ENCODE results near the gene WASHC2A.
"Not testable (repeated sequence)": the region's sequence is repeated elsewhere in the genome, so short reads cannot be mapped to it uniquely, and the experiment has no call there.

Gene WASHC2A, protein sequence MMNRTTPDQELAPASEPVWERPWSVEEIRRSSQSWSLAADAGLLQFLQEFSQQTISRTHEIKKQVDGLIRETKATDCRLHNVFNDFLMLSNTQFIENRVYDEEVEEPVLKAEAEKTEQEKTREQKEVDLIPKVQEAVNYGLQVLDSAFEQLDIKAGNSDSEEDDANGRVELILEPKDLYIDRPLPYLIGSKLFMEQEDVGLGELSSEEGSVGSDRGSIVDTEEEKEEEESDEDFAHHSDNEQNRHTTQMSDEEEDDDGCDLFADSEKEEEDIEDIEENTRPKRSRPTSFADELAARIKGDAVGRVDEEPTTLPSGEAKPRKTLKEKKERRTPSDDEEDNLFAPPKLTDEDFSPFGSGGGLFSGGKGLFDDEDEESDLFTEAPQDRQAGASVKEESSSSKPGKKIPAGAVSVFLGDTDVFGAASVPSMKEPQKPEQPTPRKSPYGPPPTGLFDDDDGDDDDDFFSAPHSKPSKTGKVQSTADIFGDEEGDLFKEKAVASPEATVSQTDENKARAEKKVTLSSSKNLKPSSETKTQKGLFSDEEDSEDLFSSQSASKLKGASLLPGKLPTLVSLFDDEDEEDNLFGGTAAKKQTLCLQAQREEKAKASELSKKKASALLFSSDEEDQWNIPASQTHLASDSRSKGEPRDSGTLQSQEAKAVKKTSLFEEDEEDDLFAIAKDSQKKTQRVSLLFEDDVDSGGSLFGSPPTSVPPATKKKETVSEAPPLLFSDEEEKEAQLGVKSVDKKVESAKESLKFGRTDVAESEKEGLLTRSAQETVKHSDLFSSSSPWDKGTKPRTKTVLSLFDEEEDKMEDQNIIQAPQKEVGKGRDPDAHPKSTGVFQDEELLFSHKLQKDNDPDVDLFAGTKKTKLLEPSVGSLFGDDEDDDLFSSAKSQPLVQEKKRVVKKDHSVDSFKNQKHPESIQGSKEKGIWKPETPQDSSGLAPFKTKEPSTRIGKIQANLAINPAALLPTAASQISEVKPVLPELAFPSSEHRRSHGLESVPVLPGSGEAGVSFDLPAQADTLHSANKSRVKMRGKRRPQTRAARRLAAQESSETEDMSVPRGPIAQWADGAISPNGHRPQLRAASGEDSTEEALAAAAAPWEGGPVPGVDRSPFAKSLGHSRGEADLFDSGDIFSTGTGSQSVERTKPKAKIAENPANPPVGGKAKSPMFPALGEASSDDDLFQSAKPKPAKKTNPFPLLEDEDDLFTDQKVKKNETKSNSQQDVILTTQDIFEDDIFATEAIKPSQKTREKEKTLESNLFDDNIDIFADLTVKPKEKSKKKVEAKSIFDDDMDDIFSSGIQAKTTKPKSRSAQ (N-terminal part only)

DNA sequence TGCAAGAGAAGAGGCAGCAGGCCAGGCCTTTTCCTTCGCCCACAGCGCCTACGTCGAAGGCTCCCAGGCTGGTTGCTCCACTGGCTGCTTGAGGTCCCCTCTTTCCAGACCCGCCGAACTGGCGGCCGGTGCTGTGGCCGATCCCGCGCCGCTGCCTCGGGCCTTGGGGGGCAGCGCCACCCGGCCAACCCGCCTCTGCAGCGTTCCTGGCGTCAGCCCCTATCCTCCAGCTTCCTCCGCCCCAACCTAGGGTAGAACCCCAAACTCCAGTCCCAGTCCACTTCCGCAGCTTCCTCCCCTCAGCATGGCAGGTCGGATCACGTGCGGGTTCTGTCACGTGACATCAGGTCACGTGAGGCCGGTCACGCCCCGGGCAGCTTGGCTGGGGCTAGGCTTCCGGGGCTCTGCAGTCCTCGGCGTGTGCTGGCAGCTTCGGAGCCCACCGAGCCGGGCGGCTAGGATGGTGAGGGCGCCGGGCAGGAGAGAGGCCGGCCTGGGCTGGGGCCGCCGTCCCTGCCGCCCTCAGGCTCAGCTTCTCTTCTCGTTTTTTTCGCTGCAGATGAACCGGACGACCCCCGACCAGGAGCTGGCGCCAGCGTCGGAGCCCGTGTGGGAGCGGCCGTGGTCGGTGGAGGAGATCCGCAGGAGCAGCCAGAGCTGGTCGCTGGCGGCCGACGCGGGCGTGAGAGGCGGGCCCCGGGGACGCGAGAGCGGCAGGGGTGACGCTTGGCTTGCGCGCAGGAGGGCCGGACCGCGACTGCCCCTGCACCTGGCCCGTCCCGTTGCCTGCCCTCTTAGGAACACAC, at the start of gene WASHC2A:
Gene WASHC2A (plus strand): TSS at position 409 of the 806 bp plus-strand sequence. CDS start 52 bp downstream, at position 461.
- in situ Hi-C loops (cut with HindIII; ENCODE audit: low sequenced_read_pairs), result not testable (repeated sequence)

DNA sequence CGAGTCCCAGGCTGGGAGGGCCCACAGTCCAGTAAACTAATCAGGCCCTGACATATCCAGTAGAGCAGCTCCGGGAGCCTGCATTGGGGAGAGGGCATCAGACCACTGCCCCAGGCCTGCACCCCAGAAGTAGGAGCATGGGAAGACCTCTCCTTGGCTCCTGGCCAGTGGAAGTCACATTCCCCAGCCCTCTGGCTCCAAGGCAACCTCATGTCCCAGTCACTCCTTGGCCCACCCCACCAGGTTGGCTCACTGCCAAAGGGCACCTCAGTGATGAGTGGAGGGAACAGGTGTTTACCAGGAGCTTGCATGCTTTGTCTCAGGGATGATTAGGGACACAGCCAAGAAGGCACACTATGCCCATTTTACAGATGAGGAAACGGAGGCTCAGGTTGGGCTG, 48.5 kb upstream of the WASHC2A start:
- in situ Hi-C loops (cut with HindIII; ENCODE audit: low sequenced_read_pairs), result not testable (repeated sequence)

DNA sequence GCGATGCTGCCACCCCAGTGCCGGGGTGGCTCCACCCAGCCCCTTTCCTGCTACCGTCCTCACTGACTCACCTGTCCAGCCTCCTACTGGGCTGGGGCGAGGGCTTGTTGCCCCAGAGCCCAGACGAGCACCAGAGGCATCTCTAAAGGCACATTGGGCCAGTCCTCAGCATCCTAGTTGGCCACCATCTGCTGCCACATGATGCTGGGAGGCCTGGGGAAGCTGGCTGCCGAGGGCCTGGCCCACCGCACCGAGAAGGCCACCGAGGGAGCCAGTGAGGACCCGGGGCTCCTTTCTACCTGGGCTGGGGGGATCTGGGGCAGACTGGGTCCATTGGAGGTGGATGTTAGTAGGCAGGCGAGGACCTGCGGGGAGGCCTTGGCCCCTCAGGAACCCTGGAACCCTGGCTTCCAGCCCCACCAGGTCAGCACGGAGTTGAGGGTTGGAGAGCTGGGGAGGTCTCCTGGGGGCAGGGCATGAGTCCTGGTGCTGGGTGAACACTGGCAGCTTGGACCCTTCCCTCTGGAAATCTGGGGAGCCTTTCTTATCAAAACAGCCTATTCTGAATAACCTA, 47.2 kb upstream of the WASHC2A start:
- in situ Hi-C loops (cut with HindIII; ENCODE audit: low sequenced_read_pairs), result not testable (repeated sequence)

DNA sequence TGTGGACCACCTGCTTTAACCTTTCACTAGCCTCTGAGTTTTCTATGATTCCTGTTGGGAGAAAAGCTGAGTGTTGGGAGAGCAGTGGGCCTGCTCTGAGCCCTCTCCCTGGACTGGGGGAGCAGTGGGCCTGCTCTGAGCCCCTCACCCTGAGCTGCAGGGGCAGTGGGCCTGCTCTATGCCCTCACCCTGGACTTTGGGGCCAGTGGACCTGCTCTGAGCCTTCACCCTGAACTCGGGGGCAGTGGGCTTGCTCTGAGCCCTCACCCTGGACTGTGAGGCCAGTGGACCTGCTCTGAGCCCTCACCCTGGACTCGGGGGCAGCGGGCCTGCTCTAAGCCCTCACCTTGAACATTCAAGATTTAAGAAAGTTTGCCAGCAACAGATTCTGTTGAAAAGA, 46.1 kb upstream of the WASHC2A start:
- in situ Hi-C loops (cut with HindIII; ENCODE audit: low sequenced_read_pairs), result no loop called here

DNA sequence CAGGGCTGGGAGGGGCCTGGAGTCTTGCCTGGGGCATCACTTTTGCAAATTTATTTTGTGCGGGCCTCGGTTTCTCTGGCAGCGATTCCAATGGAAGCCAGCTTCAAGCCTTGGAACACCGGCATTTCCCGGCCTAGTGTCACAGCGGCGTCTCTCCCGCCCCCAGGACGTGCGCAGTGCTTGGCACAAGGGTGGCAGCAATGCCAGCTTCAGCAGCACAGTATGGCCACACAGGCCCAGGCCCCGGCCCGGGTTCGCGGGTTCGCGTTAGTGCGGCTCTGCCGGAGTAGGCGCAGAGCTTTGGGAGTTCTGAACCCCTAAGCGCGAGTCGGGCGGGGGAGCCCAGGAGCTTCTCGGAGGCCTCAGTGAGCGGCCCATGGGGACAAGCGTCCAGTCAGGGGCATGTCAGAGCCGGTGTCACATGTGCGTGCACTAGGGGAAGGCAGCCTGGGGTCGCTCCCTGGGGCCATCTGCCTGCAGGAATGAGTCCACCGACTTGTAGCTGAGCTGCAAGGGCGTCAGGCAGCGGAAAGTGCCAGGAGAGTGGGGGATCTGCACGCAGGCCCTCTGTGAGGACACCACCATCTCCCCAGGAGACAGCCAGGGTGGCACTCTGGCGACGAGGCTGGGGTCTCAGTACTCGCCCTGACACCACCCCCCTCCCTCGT, 42.9 kb upstream of the WASHC2A start:
- in situ Hi-C loops (cut with HindIII; ENCODE audit: low sequenced_read_pairs), result not testable (repeated sequence)

DNA sequence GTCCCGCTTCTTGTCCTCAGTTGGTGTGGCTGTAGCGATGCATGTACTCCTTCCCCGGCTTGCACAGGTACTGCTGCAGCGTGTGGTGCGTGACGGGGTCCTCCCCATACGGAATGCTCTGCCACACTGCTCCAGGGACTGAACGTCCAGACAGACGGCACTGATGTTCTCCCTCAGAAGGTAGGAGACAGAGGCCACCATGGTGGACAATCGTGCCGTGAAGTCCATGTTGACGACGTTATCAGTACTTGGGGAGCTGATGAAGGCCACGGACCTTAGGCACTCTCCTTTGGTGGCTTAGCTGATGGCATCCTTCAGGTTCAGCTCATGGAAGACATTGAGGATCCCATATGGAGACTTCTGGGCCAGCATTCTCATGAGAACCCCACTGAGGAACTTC, 42.1 kb upstream of the WASHC2A start:
- in situ Hi-C loops (cut with HindIII; ENCODE audit: low sequenced_read_pairs), result no loop called here

DNA sequence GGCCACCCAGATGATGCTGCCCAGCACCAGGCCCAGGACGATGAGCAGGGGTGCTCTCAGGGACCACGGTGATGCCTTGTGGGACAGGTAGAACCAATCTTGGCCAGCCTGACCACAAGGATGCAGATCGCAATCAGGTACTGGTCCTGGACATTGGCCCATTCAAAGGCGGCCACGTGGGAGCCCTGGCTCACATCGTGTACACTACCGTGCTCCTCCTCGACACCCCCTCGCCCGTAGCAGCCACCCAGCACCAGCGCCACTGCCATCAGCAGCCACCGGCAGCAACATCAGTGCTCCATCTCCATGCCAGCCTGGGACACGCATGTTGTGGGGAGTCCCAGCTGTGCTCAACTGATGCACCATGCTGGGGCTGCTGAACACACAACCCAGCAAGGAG, 40.6 kb upstream of the WASHC2A start:
- in situ Hi-C loops (cut with HindIII; ENCODE audit: low sequenced_read_pairs), result no loop called here

DNA sequence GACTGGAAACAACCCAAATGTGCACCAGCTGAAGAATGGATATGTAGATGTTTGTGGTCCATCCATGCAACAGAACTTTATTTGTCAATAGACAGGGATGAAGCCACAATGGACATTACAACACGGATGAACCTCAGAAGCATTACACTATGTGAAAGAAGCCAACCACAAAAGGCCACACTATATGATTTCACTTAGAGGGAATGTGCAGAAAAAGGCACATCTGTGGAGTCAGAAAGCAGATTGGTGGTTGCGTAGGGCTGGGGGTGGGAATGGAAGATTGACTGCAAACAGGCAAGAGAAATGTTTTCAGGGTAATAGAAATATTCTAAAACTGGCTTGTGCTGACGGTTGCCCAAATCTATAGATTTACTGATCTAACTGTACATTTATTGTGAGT, 34.3 kb upstream of the WASHC2A start:
- in situ Hi-C loops (cut with HindIII; ENCODE audit: low sequenced_read_pairs), result no loop called here

DNA sequence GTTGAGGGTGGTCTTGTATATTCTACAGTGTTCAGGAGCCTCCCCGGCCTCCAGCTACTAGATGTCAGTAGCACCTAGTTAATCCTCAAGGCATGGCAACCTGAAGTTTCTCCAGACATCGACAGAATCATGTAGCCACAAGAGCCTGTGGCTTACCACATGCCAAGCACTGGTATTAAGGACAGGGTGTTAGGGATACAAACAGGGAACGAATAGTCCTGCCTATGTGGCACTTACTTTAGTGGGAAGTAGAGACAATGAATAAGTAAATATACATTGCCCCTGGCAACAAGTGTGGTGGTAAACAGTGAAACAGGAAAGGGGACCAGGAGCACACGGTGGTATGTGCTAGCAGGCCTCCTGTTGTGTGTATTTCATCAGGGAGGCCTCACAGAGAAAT, 32.4 kb upstream of the WASHC2A start:
- in situ Hi-C loops (cut with HindIII; ENCODE audit: low sequenced_read_pairs), result not testable (repeated sequence)

DNA sequence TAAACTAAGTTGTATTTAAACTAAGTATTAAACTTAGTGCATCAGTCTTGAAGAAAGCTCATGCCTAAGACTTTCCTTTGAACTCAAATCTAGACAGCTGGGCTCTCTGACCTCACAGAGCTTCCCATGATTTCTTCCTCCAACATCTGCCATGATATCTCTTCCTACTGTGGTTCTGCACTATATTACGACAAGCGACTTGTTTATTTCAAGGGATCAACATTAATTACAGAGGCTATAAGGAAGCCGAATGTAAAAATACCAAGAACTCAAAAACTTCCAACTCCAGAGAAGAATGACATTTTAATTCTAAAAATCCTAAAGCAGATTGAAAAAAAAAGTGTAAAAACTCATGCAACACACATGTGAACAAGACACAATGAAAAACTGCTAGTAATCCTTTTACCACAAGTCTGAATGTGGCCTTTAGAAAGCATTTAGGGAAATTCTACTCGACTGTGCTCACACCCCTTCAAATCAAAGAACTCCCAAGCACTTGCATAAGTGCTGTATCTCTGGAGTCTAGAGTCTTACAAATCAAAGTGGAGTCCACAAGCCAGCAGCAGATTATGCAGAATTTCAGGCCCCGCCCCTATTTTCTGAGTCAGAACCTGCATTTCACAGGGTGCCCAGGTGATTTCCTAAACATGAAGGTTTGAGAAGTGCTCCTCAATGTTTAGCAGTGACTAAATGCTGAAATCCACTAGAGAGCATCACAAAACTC, 22.7 kb upstream of the WASHC2A start:
- in situ Hi-C loops (cut with HindIII; ENCODE audit: low sequenced_read_pairs), result no loop called here

DNA sequence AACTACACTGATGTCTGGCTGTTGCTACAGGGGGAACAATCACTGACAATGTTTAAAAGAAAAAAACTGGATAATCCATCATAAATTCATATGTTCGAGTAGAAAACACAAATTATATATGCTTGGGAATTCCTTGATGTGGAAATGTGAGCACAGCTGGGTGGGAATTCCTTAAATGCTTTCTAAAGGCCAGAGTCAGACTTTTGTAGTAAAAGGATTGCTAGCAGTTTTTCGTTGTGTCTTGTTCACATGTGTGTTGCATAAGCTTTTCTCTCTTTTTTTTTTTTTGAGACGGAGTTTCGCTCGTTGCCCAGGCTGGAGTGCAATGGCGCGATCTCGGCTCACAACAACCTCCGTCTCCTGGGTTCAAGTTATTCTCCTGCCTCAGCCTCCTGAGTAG, 21.3 kb upstream of the WASHC2A start:
- in situ Hi-C loops (cut with HindIII; ENCODE audit: low sequenced_read_pairs), result not testable (repeated sequence)

DNA sequence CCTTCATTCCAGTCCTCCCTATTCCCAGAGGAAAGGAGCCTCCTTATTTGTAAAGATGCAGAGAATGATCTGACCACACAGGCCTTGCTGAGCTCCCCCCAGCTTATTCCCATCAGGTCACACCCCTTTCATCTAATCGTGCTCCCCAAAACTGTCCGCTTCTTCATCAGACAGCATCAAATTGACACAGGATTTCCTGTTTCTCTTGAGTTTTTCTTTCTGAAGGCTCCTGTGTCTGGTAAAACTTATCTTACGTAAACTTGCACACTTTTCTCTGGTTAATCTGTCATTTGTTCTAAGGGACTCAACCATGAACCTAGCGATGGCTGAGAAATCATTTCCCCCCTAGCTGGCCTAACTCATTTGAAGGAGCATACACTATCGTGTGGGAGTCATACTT, 20.2 kb upstream of the WASHC2A start:
- in situ Hi-C loops (cut with HindIII; ENCODE audit: low sequenced_read_pairs), result not testable (repeated sequence)

DNA sequence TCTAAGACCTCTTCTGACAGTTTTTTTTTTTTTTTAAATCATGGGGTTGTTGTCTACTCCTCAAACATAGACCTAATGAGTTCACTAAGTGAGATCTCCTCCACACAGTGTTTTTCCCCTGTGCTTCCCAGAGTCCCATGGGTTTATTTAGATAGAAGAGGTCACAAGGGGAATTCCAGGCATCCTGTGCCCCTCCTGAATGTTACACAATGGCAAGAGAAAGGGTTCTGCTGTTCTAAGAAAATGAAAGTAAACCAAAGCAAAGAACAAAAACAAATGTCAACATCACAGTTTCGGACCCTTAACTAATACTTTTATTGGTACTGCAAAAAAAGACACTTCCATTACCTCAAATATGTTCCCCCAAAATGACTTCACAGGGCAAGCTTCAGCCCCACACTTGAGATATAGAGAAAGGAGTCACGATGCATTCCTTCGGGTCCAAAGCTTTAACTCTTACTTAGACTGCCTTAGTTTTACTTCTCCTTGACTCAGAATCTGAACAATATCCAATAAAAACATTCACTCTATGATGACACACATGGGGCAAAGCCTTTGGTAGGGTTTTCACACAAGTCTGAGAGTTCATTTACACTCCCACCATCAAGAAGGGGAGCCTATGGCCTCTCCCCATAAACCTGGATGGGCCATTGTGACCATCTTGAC, 15.6 kb upstream of the WASHC2A start:
- in situ Hi-C loops (cut with HindIII; ENCODE audit: low sequenced_read_pairs), result not testable (repeated sequence)

DNA sequence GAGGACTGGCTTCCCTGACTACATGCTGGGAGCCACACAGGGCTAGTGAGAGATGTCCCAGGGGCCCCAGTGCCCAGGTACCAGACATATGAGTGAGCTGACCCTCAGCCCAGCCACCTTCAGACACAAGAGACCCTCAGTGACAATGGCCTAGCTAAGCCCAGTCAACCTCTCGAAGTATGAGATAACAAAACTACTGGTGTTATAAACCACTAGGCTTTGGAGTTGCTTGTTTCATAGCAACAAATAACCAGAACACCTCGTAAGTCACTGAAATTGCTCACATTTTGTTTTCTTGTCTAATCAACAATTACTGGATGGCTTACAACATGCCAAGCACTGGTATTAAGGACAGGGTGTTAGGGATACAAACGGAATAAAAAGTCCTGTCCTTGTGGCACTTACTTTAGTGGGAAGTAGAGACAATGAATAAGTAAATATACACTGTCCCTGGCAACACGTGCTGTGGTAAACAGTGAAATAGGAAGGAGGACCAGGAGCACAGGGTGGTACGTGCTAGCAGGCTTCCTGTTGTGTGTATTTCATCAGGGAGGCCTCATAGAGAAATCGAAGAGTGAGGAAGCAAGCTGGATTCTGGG, 14.9 kb upstream of the WASHC2A start:
- in situ Hi-C loops (cut with HindIII; ENCODE audit: low sequenced_read_pairs), result not testable (repeated sequence)

DNA sequence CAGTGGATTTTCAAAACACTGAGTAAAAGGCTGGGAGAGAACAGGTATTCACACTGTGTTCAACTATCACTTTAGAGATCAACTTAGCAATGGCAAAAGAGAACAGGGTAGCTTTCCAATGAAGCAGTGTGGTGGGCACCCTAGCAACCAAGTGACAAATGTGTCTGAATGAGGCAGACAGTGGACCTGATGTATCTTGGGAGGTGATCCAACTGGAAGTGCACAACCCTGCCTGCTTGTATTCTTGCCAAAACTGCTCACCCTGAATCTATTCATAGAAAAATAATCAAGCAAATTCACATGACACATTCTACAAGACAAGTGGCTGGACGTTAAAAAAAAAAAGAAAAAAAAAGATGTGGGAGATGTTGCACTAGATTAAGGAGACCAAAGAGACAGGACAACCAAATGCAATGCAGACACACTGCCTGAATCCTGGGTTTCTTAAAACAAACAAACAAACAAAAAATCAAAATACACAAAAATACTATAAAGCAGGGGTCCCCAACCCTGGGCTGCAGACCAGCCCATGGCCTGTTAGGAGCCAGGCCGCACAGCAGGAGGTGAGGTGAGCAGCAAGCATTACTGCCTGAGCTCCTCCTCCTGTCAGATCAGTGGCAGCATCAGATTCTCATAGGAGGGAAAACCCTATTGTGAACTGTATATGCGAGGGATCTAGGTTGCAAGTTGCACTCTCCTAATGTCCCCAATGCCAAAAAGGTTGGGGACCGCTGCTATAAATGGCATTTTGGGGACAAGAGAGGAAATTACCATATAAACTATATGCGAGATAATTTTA, 12.1 kb upstream of the WASHC2A start:
- in situ Hi-C loops (cut with HindIII; ENCODE audit: low sequenced_read_pairs), result not testable (repeated sequence)

DNA sequence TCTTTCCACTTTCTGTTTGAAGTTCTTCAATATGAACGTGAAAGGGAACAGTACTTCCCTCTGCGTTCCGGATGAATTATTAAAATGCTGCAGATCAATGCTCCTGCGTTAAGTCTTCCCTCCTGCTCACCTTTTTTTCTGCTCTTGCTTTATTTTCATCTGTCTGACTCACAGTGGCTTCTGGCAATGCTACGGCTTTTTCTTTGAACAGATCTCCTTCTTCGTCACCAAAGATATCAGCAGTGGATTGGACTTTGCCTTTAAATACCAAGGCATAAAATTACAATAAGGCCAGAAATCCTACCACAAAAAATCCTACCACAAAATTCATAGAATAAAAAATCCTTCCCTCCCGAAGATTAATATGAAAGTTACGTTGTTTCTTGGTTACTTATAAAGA, 11.1 kb upstream of the WASHC2A start:
- in situ Hi-C loops (cut with HindIII; ENCODE audit: low sequenced_read_pairs), result not testable (repeated sequence)

DNA sequence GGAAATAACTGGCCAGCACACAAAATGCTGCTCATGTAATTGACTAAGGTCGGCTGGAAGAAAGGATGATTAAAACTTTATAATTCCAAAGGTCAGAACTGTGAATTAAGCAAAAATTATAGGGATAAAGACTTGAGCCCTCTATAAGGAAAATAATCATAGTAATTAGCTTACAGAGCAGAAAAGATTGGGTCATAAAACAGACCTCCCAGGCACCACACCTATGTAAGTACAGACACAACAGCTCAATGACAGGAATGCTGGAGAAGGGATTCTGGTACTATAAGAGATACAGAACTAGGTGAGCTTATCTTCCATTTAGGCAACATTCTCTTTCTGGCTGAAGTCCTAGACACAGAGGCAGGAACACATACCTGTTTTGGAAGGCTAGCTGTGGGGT, 9.0 kb upstream of the WASHC2A start:
- in situ Hi-C loops (cut with HindIII; ENCODE audit: low sequenced_read_pairs), result not testable (repeated sequence)
